Endometrial microvascular endothelial cells (primary cell): ENCODE results near the gene MEI4. TPM values are rescaled to one million over a fixed set of nuclear protein-coding genes. Genes with fewer than 3 reads are reported as not detected.
"Not testable (repeated sequence)": the region's sequence is repeated elsewhere in the genome, so short reads cannot be mapped to it uniquely, and the experiment has no call there.

Experiments
- in situ Hi-C: cut with HindIII; loops from 2 replicates; pipeline ENCODE4 v1.10.0; 2017; ENCODE audit warnings: low sequenced_read_pairs, low pct_unique_long_range_greater_than_20kb; ENCODE audit errors: inconsistent ontology term
- total RNA-seq: library from RNA; depleted of rRNA; stranded (reverse); fragments of >200 nt; gene quantifications from one replicate; pipeline ENCODE4 v1.2.3, GENCODE V29; 2015; ENCODE audit errors: inconsistent ontology term

MEI4 gene
- total RNA-seq, 1 donor from 2014 or later, result not detected

DNA sequence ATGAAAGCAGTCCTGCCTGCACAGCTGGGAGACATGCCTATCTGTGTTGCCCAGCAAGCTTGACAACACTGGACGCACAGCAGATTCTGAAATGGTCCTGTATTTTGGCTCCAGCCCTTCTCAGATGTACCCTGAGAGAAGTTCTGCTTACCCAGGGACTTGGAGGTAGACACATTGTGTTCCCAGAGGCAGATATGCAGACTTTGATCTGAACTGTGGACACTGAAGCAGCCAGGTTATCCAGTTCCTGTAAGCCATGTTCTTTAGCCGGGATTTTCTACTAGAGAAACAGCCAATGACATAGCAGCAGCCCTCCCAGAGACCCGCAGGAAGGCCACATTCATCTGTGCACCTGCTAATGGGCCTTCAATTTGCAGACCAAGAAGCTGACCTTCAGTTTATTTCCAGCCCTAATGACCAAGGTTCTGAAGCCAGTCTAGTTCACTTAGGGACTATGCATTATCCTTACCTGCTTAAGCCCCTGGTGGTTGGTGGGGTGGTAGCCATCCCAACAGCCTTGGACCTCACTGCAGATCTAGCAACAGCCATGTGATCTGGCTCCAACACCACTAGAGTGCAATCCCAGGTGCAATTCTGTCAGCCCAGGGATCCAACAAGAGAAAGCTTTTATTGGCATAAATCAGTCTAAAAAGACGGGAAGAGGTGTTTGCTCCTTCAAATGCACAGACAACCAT is 134.2 kb downstream of the MEI4 start:
- in situ Hi-C loops, result no loop called here

- in situ Hi-C loops, result no loop called here
These were observed 144.3 kb downstream of the MEI4 start for GRCh38 chr6:77796824-77797809.

GRCh38 chr6:77812304-77812703 is 159.5 kb downstream of the MEI4 start:
- in situ Hi-C loops, result no loop called here

- in situ Hi-C loops, result no loop called here
These were observed 160.3 kb downstream of the MEI4 start for GRCh38 chr6:77813090-77813489.

DNA sequence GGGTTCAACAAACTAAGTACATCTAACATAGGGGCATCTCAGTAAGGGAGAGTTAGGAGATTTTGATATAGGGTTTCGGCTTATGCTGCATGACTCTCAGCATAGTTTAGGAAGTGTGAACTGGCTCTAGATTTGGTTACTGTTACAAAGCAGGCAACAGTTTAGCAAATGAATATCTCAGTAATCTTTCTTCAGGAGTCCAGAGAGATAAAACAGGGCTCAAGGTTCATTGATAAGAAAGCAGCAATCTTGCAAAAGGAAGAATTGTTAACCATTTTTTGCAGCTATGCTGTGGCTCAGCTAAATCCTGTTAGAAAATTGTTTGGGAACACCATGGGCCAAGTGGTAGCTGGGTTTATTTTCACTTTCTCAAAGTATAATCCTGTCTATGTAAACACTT is 161.3 kb downstream of the MEI4 start:
- in situ Hi-C loops, result no loop called here

- in situ Hi-C loops, result no loop called here
These were observed 162.7 kb downstream of the MEI4 start for GRCh38 chr6:77815531-77815930.

- in situ Hi-C loops, result no loop called here
These were observed 164.0 kb downstream of the MEI4 start for GRCh38 chr6:77816766-77817270.

DNA sequence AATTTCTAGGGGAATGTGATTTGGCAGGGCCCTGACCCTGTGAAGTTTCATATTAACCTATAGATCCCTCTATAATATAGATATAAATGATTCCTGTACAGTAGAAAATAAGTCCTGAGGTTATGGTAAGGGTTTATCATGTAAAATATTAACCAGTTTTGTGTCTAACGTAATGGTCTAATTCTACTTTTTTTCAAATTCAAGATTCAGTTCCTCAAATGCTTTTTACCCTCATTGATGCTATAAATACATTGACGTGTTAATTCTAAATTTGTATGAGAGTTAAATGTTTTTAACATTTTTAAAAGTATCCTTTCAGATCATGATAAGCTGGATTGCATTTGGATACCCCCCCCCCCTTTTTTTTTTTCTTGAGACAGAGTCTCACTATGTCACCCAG is 169.4 kb downstream of the MEI4 start:
- in situ Hi-C loops, result no loop called here

DNA sequence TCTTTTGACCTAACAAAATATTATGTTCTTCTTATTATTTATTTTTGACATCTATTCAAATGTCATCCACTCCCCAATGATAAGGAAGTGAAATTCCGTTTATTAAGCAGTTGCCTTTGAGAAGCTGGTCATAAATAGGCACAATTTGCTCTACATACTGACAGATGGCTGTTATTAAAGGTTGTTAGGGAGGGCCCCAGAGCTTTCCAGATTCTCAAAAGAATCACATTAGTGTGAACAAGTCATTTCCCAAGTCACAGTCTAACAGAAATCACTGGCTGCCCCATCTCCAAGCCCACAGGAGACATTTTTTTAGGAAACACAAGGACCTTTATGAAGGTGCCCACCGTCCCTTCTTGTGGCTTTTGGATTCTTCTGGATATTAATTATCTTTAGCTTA is 172.4 kb downstream of the MEI4 start:
- in situ Hi-C loops, result no loop called here

- in situ Hi-C loops, result no loop called here
These were observed 176.9 kb downstream of the MEI4 start for GRCh38 chr6:77829736-77830135.

- in situ Hi-C loops, result not testable (repeated sequence)
These were observed 180.9 kb downstream of the MEI4 start for GRCh38 chr6:77833749-77834148.

DNA sequence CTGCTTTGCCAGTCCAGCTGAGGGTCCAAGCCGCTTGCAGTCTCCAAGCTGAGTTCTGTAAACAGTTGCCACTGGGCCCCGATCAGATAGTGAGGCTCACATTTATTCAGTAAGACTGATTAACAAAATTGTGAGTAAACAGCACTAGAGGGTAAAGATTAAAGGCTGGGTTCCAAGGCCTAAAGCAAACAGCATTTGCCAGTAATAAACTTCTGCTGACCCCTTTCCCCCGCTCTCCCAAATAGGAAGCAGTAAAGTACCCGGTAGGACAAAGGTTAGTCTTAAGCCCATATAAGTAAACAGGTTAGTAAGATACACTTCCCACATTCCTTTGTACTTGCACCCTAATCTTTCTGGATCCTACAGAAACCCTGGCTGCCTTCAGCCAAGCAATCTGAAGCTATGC is 181.8 kb downstream of the MEI4 start:
- in situ Hi-C loops, result no loop called here

DNA sequence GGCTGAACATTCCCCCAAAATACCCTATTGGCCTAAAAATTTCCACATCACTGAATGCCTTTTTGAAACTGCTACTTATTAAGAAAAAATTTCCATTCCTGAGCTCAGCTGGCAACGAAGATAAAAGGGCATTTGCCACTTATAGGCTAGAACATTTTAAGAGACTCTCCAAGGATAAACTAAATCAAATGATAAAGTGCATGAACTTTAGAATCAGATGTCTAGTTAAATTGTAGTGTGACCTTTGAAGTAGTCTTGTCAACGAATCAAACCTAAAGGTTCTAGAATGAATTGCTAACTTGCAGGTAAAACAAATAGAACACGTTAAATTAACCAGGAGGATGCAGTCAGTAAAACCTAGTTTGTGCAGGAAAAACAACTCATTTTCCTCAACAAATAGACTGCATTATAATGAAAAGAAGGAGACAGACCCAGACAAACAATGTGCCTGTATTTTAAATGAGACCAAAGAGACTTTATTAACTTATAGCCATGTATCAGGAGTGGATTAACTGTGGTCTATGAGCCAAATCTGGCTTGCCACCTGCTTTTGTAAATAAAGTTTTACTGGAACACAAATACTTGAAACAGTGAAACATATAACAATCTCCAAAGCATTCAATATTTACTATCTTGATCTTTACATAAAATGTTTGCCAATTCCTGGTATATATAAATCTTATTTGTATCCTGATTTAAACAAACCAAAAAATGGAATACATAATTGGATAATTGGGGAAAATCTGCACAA is 184.4 kb downstream of the MEI4 start:
- in situ Hi-C loops, result no loop called here

DNA sequence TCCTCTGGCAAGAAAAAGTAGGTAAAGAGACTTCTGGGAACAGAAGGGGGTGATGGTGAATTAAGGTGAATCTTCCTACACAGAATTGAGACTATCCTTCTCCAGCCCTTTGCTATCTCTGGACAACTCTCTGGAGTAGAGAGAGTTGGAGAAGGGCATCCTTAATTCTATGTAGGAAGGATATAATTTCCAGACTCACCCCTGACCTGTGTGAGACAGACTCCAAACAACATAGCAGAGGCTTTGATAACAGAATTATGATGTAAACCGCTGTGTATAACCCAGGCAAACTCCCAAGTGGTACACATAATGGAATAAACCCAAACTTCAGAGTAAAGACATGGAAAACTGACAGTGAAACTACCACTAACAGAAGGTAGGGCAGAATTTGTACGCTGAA is 186.5 kb downstream of the MEI4 start:
- in situ Hi-C loops, result no loop called here

DNA sequence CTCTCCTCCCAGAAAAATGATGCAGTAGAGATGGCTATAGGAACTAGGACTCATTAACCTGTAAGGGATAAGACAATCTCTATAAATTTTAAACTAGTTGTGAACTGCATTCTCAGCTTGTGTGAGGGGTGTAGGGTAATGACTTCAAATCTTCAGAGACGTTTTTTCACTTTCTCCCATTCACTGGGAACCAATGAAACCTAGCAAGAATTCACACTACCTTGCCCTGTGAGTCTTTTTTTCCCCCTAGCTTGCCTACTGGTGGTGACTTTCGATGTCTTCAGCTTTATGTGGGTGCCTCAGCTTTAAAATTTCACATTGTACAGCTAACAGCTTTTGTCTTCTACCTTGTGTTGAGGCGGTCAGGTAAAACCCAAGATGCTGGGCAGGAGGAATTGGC is 192.0 kb downstream of the MEI4 start:
- in situ Hi-C loops, result no loop called here

DNA sequence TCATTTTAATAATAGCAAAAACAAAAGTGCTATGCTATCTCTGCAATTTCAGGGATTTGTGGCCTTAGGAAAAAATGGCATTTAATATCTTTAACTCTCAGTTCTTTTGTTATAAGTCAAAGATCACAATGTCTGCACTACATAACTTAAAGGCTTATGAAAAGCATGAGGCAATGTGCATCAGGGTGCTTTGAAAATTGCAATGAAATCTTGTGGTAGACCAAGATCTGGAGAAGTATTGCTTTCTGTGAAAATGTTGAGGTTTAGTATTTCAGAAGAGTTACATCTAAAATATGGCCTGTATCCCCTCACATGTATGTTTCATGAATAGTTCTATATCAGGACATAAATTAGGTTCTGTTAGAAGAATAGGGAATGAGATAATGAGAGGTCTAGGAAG is 200.6 kb downstream of the MEI4 start:
- in situ Hi-C loops, result no loop called here

- in situ Hi-C loops, result no loop called here
These were observed 203.6 kb downstream of the MEI4 start for GRCh38 chr6:77856391-77856790.

DNA sequence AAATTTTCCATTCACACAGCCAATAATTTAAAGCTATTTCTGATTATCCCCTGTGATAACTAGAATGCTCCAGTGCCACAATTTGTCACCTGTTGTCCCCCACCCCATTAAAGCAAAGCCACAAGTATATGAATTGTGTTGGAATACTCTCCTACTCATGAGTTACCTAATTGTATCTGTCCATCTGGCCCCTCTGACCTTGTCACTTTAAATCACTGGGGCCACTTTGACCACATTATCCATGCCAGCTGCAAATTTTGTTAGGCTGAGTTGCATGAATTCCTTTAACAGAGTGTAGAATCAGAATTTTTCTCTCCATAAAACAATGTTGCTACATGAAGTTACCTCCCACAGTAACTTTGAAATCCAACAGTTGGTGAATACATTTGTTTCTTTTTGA is 204.6 kb downstream of the MEI4 start:
- in situ Hi-C loops, result no loop called here

GRCh38 chr6:77876300-77876699 is 223.5 kb downstream of the MEI4 start:
- in situ Hi-C loops, result no loop called here
